ENCODE results near the gene RNF19B.
"Not testable (repeated sequence)": the region's sequence is repeated elsewhere in the genome, so short reads cannot be mapped to it uniquely, and the experiment has no call there.

RNF19B gene

GRCh38 chr1:32983020-32983419, 18.4 kb upstream of the RNF19B start:
- no peak for TF ChIP-seq CTCF (IDR thresholded peaks at IDR 0.05; ENCODE audit: low read depth, low read length)
- no peak overlapping the region for H3K4me3 ChIP-seq (ENCODE audit: low read depth, low read length)

GRCh38 chr1:32981003-32981901, 16.6 kb upstream of the RNF19B start:
- no peak overlapping the region for H3K4me3 ChIP-seq (ENCODE audit: low read depth, low read length)
- TF ChIP-seq CTCF (IDR thresholded peaks at IDR 0.05; ENCODE audit: low read depth, low read length), result no peak

- TF ChIP-seq CTCF (IDR thresholded peaks at IDR 0.05; ENCODE audit: low read depth, low read length), result no peak
- no peak overlapping the region for H3K4me3 ChIP-seq (ENCODE audit: low read depth, low read length)
Measured at GRCh38 chr1:32980080-32980479, 15.5 kb upstream of the RNF19B start.

GRCh38 chr1:32978854-32979253, 14.2 kb upstream of the RNF19B start:
- TF ChIP-seq CTCF (IDR thresholded peaks at IDR 0.05; ENCODE audit: low read depth, low read length), result no peak
- no peak overlapping the region for H3K4me3 ChIP-seq (ENCODE audit: low read depth, low read length)

- no peak for TF ChIP-seq CTCF (IDR thresholded peaks at IDR 0.05; ENCODE audit: low read depth, low read length)
Measured at GRCh38 chr1:32977546-32978087, 13.0 kb upstream of the RNF19B start.

GRCh38 chr1:32975055-32975454, 10.4 kb upstream of the RNF19B start:
- H3K4me3 ChIP-seq (ENCODE audit: low read depth, low read length), result not testable (repeated sequence)

More at GRCh38 chr1:32977546-32978087, 13.0 kb upstream of the RNF19B start:
- H3K4me3 ChIP-seq (ENCODE audit: low read depth, low read length), result no peak overlapping the region

GRCh38 chr1:32973458-32973857, 8.8 kb upstream of the RNF19B start:
- H3K4me3 ChIP-seq (ENCODE audit: low read depth, low read length), result peak overlapping the region; percentile 62; the same call in 1 of the 2 replicates

GRCh38 chr1:32972814-32973428, 8.3 kb upstream of the RNF19B start:
- peak overlapping the region; percentile 62 for H3K4me3 ChIP-seq (ENCODE audit: low read depth, low read length)
- TF ChIP-seq CTCF (IDR thresholded peaks at IDR 0.05; ENCODE audit: low read depth, low read length), result no peak

All from WI38 (cell line).